ENCODE data around the gene PAWR.
"Not testable (repeated sequence)": the region's sequence is repeated elsewhere in the genome, so short reads cannot be mapped to it uniquely, and the experiment has no call there.

The PAWR gene

DNA sequence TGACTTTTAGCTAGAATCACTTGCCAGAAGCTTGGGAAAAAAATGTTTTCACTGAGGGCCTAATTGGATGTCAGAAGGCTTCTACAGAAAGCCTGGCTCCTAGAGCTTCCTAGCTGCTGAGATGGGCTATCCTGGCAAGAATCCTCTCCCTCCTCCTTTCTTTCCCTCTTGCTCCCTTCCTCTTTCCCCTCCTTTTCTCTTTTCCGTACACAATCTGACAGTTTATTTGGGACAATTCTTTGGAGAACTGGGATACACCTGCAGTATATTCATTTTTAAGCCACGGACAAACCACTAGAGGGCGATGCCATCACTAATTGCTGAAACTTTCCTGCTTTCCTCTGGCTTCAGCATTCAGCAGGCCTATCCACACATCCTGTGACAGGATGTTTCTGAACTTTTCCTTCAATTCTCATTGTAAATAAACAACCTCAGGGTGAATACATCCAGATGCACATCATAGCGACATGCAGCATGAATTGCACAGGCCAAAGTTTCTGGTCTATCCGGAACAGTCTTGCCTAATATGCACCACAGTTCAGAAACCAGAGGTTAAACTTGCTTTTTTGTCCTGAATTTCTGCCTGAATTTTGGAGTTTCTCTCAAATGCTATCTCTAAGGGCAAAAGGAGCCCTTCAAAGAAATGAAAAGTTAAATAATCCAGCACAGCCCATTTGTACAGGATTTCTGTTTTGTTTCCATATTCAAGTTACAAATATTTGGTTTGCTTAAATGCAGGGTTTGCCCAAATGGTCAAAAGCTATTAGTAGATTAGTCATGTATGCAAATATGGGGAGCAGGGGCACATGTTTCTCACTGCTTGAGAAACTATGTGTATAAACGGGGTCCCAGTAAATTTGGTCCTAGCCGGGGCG, 142.8 kb downstream of the PAWR start:
- H3K4me3 Mint-ChIP-seq: no peak overlapping the region
- H3K9me3 Mint-ChIP-seq: no peaks in the 10 kb centered on the region
- no peaks in the 10 kb centered on the region for H3K27me3 Mint-ChIP-seq (ENCODE audit: low read depth)
- H3K4me1 Mint-ChIP-seq (ENCODE audit: low read depth): no peaks in the 10 kb centered on the region
- no peak overlapping the region for H3K27ac Mint-ChIP-seq
- no peaks in the 10 kb centered on the region for H3K36me3 Mint-ChIP-seq (ENCODE audit: low read depth)

DNA sequence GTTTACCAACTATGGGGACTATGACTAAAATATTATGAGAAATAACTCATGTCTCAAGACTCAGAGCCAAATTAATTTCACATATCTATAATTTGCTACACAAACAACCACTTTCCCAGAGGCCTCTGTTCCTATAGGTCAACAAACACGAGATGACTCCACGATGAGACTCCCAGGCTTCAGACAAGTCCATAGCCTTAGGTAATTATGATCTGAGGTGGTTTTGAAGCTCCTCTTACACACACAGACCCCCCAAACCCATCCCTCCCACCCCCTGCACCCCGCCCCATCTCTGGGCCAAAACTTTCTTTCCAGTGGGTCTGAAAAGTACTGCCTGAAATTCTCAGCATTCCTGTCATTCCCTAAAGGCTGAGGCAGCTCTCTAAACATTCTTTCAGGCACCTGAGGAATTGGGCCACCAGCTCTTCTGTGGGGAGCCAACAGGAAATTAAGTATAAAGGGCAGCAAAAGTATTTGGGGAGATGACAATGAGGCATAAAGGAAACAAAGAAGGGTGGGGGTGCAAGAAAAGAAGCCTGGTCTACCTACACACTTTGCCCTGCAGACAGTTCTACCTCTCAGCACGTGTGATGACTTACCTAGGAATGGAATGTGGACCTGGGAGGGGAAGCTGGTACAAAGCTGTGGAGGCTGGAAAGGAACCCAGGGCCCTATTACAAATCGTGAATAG, 143.6 kb downstream of the PAWR start:
- Mint-ChIP-seq H3K4me3 (no peak overlapping the region), H3K4me1 (ENCODE audit: low read depth) (no peaks in the 10 kb centered on the region), H3K36me3 (ENCODE audit: low read depth) (no peaks in the 10 kb centered on the region), H3K9me3 (no peaks in the 10 kb centered on the region), H3K27ac (no peak overlapping the region), H3K27me3 (ENCODE audit: low read depth) (no peaks in the 10 kb centered on the region)

DNA sequence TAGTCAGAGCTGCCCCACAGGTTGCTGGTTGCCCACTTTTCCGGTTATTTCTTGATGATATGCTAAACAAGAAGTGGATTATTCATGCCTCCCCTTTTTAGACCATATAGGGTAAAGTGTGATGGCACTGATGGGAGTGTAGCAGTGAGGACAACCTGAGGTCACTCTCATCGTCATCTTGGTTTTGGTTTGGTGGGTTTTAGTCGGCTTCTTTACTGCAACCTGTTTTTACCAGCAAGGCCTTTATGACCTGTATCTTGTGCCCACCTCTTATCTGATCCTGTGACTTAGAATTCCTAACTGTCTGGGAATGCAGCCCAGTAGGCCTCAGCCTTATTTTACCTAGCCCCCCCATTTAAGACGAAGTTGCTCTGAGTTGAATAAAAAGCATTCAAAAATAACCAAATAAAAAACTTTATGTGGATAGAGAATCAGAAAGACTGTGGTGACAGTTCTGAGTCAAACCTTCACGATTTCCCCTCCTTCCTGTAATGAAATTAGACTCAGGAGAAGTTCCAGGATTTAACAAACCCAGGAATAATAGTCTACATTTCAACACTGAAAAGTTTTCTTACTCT, 144.2 kb downstream of the PAWR start:
- no peaks in the 10 kb centered on the region for H3K27me3 Mint-ChIP-seq (ENCODE audit: low read depth)
- no peaks in the 10 kb centered on the region for H3K36me3 Mint-ChIP-seq (ENCODE audit: low read depth)
- H3K4me3 Mint-ChIP-seq: no peak overlapping the region
- no peaks in the 10 kb centered on the region for H3K9me3 Mint-ChIP-seq
- H3K4me1 Mint-ChIP-seq (ENCODE audit: low read depth): no peaks in the 10 kb centered on the region
- no peak overlapping the region for H3K27ac Mint-ChIP-seq

DNA sequence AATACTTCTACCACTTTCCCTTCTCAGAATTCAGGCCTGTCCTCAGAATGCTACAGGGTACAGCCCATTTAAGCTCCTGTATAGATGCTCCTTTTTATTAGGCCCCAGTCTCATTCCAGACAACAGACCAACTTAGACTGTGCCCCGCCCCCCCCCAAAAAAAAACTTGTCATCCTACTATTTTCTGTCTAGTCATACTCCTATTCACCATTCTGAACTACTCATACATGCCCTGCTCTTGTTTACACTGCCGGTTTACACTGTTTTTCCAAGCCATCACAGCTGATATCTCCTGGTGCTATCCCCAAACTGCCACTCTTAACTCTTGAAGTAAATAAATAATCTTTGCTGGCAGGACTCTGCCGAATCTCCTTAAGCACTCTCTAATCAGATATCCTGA, 146.3 kb downstream of the PAWR start:
- H3K9me3 Mint-ChIP-seq; H3K4me1 Mint-ChIP-seq (ENCODE audit: low read depth); H3K27ac Mint-ChIP-seq; H3K36me3 Mint-ChIP-seq (ENCODE audit: low read depth); H3K27me3 Mint-ChIP-seq (ENCODE audit: low read depth); H3K4me3 Mint-ChIP-seq: not testable (repeated sequence)

DNA sequence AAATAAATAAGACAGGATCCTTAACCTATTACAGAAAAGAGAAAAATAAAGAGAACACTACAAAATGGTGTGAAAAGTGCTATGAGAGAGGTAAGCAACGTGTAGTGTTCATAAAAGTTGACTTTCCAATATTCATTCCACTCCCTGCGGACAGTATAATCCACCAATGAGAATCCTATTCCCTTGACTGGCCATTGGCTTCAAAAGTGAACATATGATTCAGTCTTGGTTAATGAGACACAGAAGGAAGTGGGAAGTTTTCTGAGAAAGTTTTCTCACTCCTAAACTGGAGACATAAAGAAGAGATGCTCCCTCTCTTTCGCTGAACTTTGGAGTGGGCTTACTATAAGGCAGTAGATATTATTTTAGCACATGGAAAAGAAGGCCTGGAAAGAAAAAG, 153.1 kb downstream of the PAWR start:
- no peaks in the 10 kb centered on the region for H3K27me3 Mint-ChIP-seq (ENCODE audit: low read depth)
- H3K4me3 Mint-ChIP-seq: no peak overlapping the region
- no peaks in the 10 kb centered on the region for H3K9me3 Mint-ChIP-seq
- H3K36me3 Mint-ChIP-seq (ENCODE audit: low read depth): no peaks in the 10 kb centered on the region
- no peaks in the 10 kb centered on the region for H3K4me1 Mint-ChIP-seq (ENCODE audit: low read depth)
- H3K27ac Mint-ChIP-seq: no peak overlapping the region

DNA sequence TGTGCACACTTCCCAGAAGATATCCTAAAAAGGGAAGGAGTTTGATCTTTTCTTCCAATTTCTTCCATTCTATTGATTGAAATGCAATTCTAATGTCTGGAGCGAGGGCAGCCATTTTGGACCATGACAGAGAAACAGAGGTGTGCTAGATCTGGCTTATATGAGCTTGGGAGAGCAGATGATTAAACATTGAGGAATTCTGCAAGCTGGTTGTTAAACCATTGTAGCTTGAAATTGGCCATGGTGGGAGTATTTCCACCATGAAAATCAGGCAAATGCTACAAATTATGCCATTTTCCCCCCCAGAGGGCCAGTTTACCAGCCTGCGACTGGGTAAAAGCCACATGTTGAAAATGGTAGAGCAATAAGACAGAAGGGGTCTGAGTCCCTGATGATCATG, 155.0 kb downstream of the PAWR start:
- Mint-ChIP-seq H3K9me3 (no peaks in the 10 kb centered on the region), H3K27ac (no peak overlapping the region), H3K27me3 (ENCODE audit: low read depth) (no peaks in the 10 kb centered on the region), H3K4me1 (ENCODE audit: low read depth) (no peaks in the 10 kb centered on the region), H3K4me3 (no peak overlapping the region), H3K36me3 (ENCODE audit: low read depth) (no peaks in the 10 kb centered on the region)
